T47D (cell line): ENCODE data around the gene VWDE.

Experiments used
- DNase-seq, 2 experiments: peaks; one replicate each; pipeline versions ENCODE4 v3.0.0 to v3.0.0-alpha.2; 2011 to 2012; ENCODE audit warnings: low read depth in 1 of 2, low spot score in 1 of 2
- JUND ChIP-seq: IDR thresholded peaks from 2 replicates; pipeline ENCODE4 v1.6.1; 2012; ENCODE audit warnings: low read depth
- in situ Hi-C: cut with HindIII; loops from 2 replicates; pipeline ENCODE4 v1.10.0; 2016; ENCODE audit warnings: low sequenced_read_pairs, low pct_unique_long_range_greater_than_20kb

Gene VWDE

GRCh38 chr7:12316925-12317324 is 86.7 kb downstream of the VWDE start:
- in situ Hi-C loops, result no loop called here
- no peak for DNase-seq

GRCh38 chr7:12315049-12315448 is 88.6 kb downstream of the VWDE start:
- peak in 1 of 2 experiments; percentile 63 for DNase-seq
- in situ Hi-C loops, result no loop called here
- TF ChIP-seq JUND, result no peak

More at GRCh38 chr7:12316925-12317324, 86.7 kb downstream of the VWDE start:
- no peak for TF ChIP-seq JUND

GRCh38 chr7:12314199-12314598 is 89.5 kb downstream of the VWDE start:
- TF ChIP-seq JUND, result no peak
- in situ Hi-C loops, result no loop called here

GRCh38 chr7:12305502-12305901 is 98.2 kb downstream of the VWDE start:
- DNase-seq, result no peak
- TF ChIP-seq JUND, result no peak
- in situ Hi-C loops, result no loop called here

More at GRCh38 chr7:12314199-12314598, 89.5 kb downstream of the VWDE start:
- DNase-seq, result no peak

GRCh38 chr7:12303495-12303894 is 100.2 kb downstream of the VWDE start:
- peak in 1 of 2 experiments; percentile 13 for DNase-seq
- in situ Hi-C loops, result no loop called here
- TF ChIP-seq JUND, result no peak

GRCh38 chr7:12303062-12303461 is 100.6 kb downstream of the VWDE start:
- DNase-seq, result no peak
- in situ Hi-C loops, result no loop called here
- no peak for TF ChIP-seq JUND

- in situ Hi-C loops, result no loop called here
- DNase-seq, result no peak
- no peak for TF ChIP-seq JUND
Observed at GRCh38 chr7:12300415-12300814, 103.2 kb downstream of the VWDE start.

- TF ChIP-seq JUND, result no peak
- in situ Hi-C loops, result no loop called here
- DNase-seq, result no peak
Observed at GRCh38 chr7:12299367-12299766, 104.3 kb downstream of the VWDE start.

- peak; percentile 24 to 92 for DNase-seq
- in situ Hi-C loops, result no loop called here
- no peak for TF ChIP-seq JUND
Observed at GRCh38 chr7:12297283-12298108, 106.2 kb downstream of the VWDE start.

GRCh38 chr7:12296051-12296570 is 107.6 kb downstream of the VWDE start:
- TF ChIP-seq JUND, result no peak
- no peak for DNase-seq
- in situ Hi-C loops, result no loop called here

- in situ Hi-C loops, result no loop called here
- DNase-seq, result no peak
- TF ChIP-seq JUND, result no peak
Observed at GRCh38 chr7:12294701-12295100, 109.0 kb downstream of the VWDE start.

GRCh38 chr7:12291870-12292269 is 111.8 kb downstream of the VWDE start:
- DNase-seq, result peak in 1 of 2 experiments; percentile 9
- no peak for TF ChIP-seq JUND
- in situ Hi-C loops, result no loop called here

GRCh38 chr7:12290761-12291160 is 112.9 kb downstream of the VWDE start:
- in situ Hi-C loops, result no loop called here
- TF ChIP-seq JUND, result no peak
- DNase-seq, result no peak
